Measurements from ENCODE around the gene FAHD1.

GRCh38 chr16:1818204-1818872 lies 8.7 kb upstream of the FAHD1 start:
- TF ChIP-seq CTCF (IDR thresholded peaks at IDR 0.05) (no peak), POLR2A (IDR thresholded peaks at IDR 0.05) (no peak)
